H9 (cell line): Measurements from ENCODE around the gene PLB1. TPM values are rescaled to one million over a fixed set of nuclear protein-coding genes. Genes with fewer than 3 reads are reported as not detected.

Source experiments
- DNase-seq: peaks from one replicate; pipeline ENCODE4 v3.0.0-alpha.2; 2017
- H2AFZ ChIP-seq: one replicate; pipeline ENCODE4 v1.6.1; 2013; ENCODE audit warnings: mild to moderate bottlenecking, low read length, control low read depth, moderate library complexity
- H2AK5ac ChIP-seq: 2 replicates; pipeline ENCODE4 v1.6.1; 2013; ENCODE audit warnings: low read length, control low read depth, mixed read lengths; ENCODE audit not compliant: insufficient read length
- H2BK120ac ChIP-seq: one replicate; pipeline ENCODE4 v1.6.1; 2013; ENCODE audit warnings: low read depth, mild to moderate bottlenecking, low read length, control low read depth, inconsistent platforms; ENCODE audit not compliant: poor library complexity, severe bottlenecking
- H2BK12ac ChIP-seq: 2 replicates; pipeline ENCODE4 v1.6.1; 2013; ENCODE audit warnings: low read length, control low read depth, mixed read lengths, low read depth; ENCODE audit not compliant: insufficient read length
- H2BK15ac ChIP-seq: 2 replicates; pipeline ENCODE4 v1.6.1; 2013; ENCODE audit warnings: low read depth, low read length, control low read depth
- H2BK20ac ChIP-seq: one replicate; pipeline ENCODE4 v1.6.1; 2013; ENCODE audit warnings: low read depth, mild to moderate bottlenecking, low read length, control low read depth, inconsistent platforms; ENCODE audit not compliant: poor library complexity, severe bottlenecking
- H2BK5ac ChIP-seq: 2 replicates; pipeline ENCODE4 v1.6.1; 2013; ENCODE audit warnings: low read length, control low read depth, mixed read lengths; ENCODE audit not compliant: insufficient read length
- H3K14ac ChIP-seq: 2 replicates; pipeline ENCODE4 v1.6.1; 2013; ENCODE audit warnings: low read length, control low read depth; ENCODE audit not compliant: insufficient read depth
- H3K18ac ChIP-seq: 2 replicates; pipeline ENCODE4 v1.6.1; 2013; ENCODE audit warnings: low read depth, mild to moderate bottlenecking, mixed read lengths, low read length, control low read depth; ENCODE audit not compliant: insufficient read length
- H3K23ac ChIP-seq: 2 replicates; pipeline ENCODE4 v1.6.1; 2013; ENCODE audit warnings: low read length, control low read depth, mixed read lengths, low read depth; ENCODE audit not compliant: insufficient read length
- H3K23me2 ChIP-seq: 2 replicates; pipeline ENCODE4 v1.6.1; 2013; ENCODE audit warnings: low read depth, mild to moderate bottlenecking, mixed read lengths, low read length, control low read depth; ENCODE audit not compliant: insufficient read length, poor library complexity, severe bottlenecking
- H3K27ac ChIP-seq: 2 replicates; pipeline ENCODE4 v1.5.1; 2013; ENCODE audit warnings: low read length, control low read depth, mixed read lengths, low read depth; ENCODE audit not compliant: insufficient read length
- H3K27me3 ChIP-seq: 2 replicates; pipeline ENCODE4 v1.6.1; 2013; ENCODE audit warnings: low read length, control low read depth, inconsistent platforms; ENCODE audit not compliant: insufficient read depth
- H3K4ac ChIP-seq: 2 replicates; pipeline ENCODE4 v1.6.1; 2013; ENCODE audit warnings: low read depth, mild to moderate bottlenecking, control low read depth, inconsistent platforms, low read length, moderate library complexity
- H3K4me1 ChIP-seq: 2 replicates; pipeline ENCODE4 v1.6.1; 2013; ENCODE audit warnings: low read length, control low read depth, inconsistent platforms; ENCODE audit not compliant: insufficient read depth
- H3K4me2 ChIP-seq: 2 replicates; pipeline ENCODE4 v1.6.1; 2013; ENCODE audit warnings: low read length, control low read depth, mixed read lengths; ENCODE audit not compliant: insufficient read length, insufficient read depth
- H3K56ac ChIP-seq: 2 replicates; pipeline ENCODE4 v1.6.1; 2013; ENCODE audit warnings: low read depth, mild to moderate bottlenecking, mixed read lengths, low read length, control low read depth; ENCODE audit not compliant: insufficient read length
- H3K79me1 ChIP-seq: 2 replicates; pipeline ENCODE4 v1.6.1; 2013; ENCODE audit warnings: low read depth, mild to moderate bottlenecking, moderate library complexity, low read length, control low read depth, inconsistent platforms; ENCODE audit not compliant: insufficient read depth, poor library complexity, severe bottlenecking
- H3K79me2 ChIP-seq: 2 replicates; pipeline ENCODE4 v1.6.1; 2013; ENCODE audit warnings: low read length, control low read depth, inconsistent platforms; ENCODE audit not compliant: insufficient read depth
- H3K9ac ChIP-seq: 2 replicates; pipeline ENCODE4 v1.6.1; 2013; ENCODE audit warnings: low read length, control low read depth, mixed read lengths; ENCODE audit not compliant: insufficient read length; ENCODE audit errors: extremely low read depth
- H3K9me3 ChIP-seq: one replicate; pipeline ENCODE4 v1.6.1; 2013; ENCODE audit warnings: low read depth, low read length, inconsistent platforms; ENCODE audit not compliant: control insufficient read depth
- H3T11ph ChIP-seq: one replicate; pipeline ENCODE4 v1.6.1; 2013; ENCODE audit warnings: mild to moderate bottlenecking, low read length, control low read depth, inconsistent platforms
- H4K20me1 ChIP-seq: one replicate; pipeline ENCODE4 v1.6.1; 2013; ENCODE audit not compliant: control insufficient read depth, insufficient read length, insufficient read depth
- H4K5ac ChIP-seq: 2 replicates; pipeline ENCODE4 v1.6.1; 2013; ENCODE audit warnings: low read depth, mild to moderate bottlenecking, mixed read lengths, low read length, control low read depth; ENCODE audit not compliant: insufficient read length
- H4K8ac ChIP-seq: replicated peaks from 2 replicates; pipeline ENCODE4 v1.6.1; 2013; ENCODE audit warnings: low read length, control low read depth, mixed read lengths, low read depth; ENCODE audit not compliant: insufficient read length
- H4K91ac ChIP-seq: 2 replicates; pipeline ENCODE4 v1.6.1; 2013; ENCODE audit warnings: low read depth, mild to moderate bottlenecking, moderate library complexity, mixed read lengths, low read length, control low read depth; ENCODE audit not compliant: insufficient read length
- H3K27ac Mint-ChIP-seq, 3 experiments: 2 replicates in 2 of 3; 3 replicates in 1 of 3; pipeline ENCODE4 v1.8.0; 2020 to 2021; ENCODE audit warnings: mixed read lengths in 3 of 3, mild to moderate bottlenecking in 1 of 3, moderate library complexity in 1 of 3
- H3K27me3 Mint-ChIP-seq: 2 replicates; pipeline ENCODE4 v1.8.0; 2021; ENCODE audit warnings: low read depth, mild to moderate bottlenecking, moderate library complexity, mixed read lengths
- H3K36me3 Mint-ChIP-seq, 3 experiments: 2 replicates in 2 of 3; 3 replicates in 1 of 3; pipeline ENCODE4 v1.8.0; 2020 to 2021; ENCODE audit warnings: low read depth in 3 of 3, mixed read lengths in 3 of 3; ENCODE audit not compliant: insufficient read depth in 1 of 3
- H3K4me1 Mint-ChIP-seq, 2 experiments: 2 replicates each; pipeline ENCODE4 v1.8.0; 2020; ENCODE audit warnings: mixed read lengths in 2 of 2
- H3K4me3 Mint-ChIP-seq, 2 experiments: 2 replicates in 1 of 2; 3 replicates in 1 of 2; pipeline ENCODE4 v1.8.0; 2020 to 2021; ENCODE audit warnings: mild to moderate bottlenecking in 2 of 2, mixed read lengths in 2 of 2, moderate library complexity in 1 of 2
- H3K9me3 Mint-ChIP-seq, 2 experiments: 2 replicates in 1 of 2; 3 replicates in 1 of 2; pipeline ENCODE4 v1.8.0; 2020; ENCODE audit warnings: mild to moderate bottlenecking in 2 of 2, mixed read lengths in 2 of 2, moderate library complexity in 1 of 2
- CTCF ChIP-seq: fragments of 200-600 bp; sonication (generic); conservative IDR thresholded peaks from 3 replicates; pipeline ENCODE4 v1.8.0; 2021; ENCODE audit warnings: antibody characterized with exemption, mild to moderate bottlenecking
- whole genome bisulfite sequencing: extraction: QIAGEN DNeasy Blood & Tissue Kit; methylation state at CpG from one replicate; pipeline ENCODE4 v1.1.7; 2013; ENCODE audit warnings: missing lambda C conversion rate, low lambda C conversion rate, mixed read lengths; ENCODE audit not compliant: insufficient read length; ENCODE audit errors: extremely low coverage; 5-methylcytosine and 5-hydroxymethylcytosine counted together
- total RNA-seq: library from RNA; stranded (reverse); gene quantifications from 2 replicates; pipeline ENCODE4 v1.2.1, GENCODE V29; 2021

Gene PLB1
- total RNA-seq, 1 experiment from 2014 or later, result not detected

GRCh38 chr2:28581312-28581711 lies 85.5 kb downstream of the PLB1 start:
- peaks cover 0 to 3% of the 10 kb centered on the region in 2 experiments; a peak in 2 of 4 replicates for H3K4me1 Mint-ChIP-seq
- no peak for DNase-seq
- Histone ChIP-seq H2BK12ac (no peak overlapping the region), H4K91ac (no peak overlapping the region), H4K20me1 (no peaks in the 10 kb centered on the region), H2AFZ (no peak overlapping the region), H4K5ac (no peak overlapping the region), H3K18ac (no peak overlapping the region), H3K27ac (no peak overlapping the region), H2BK5ac (no peak overlapping the region), H3K4ac (no peak overlapping the region), H3K9me3 (no peaks in the 10 kb centered on the region), H3K27me3 (no peaks in the 10 kb centered on the region), H3K79me1 (no peaks in the 10 kb centered on the region), H2BK15ac (no peak overlapping the region), H2BK20ac (no peak overlapping the region), H4K8ac (no peak overlapping the region), H3K79me2 (no peaks in the 10 kb centered on the region), H2AK5ac (no peak overlapping the region), H3K9ac (no peak overlapping the region), H2BK120ac (no peak overlapping the region), H3K23ac (no peak overlapping the region), H3K4me2 (no peak overlapping the region), H3K14ac (no peak overlapping the region), H3K4me1 (peaks cover 6% of the 10 kb centered on the region; the same call in 1 of the 2 replicates), H3T11ph (no peak overlapping the region), H3K23me2 (no peaks in the 10 kb centered on the region), H3K56ac (no peak overlapping the region)
- no peak overlapping the region for H3K4me3 Mint-ChIP-seq
- no peak for TF ChIP-seq CTCF
- no peaks in the 10 kb centered on the region for H3K9me3 Mint-ChIP-seq
- no peaks in the 10 kb centered on the region; the same call in 1 of the 2 replicates for H3K27me3 Mint-ChIP-seq
- no peaks in the 10 kb centered on the region; a peak in 1 of 7 replicates for H3K36me3 Mint-ChIP-seq
- H3K27ac Mint-ChIP-seq, result no peak overlapping the region
- no CpG with 5 or more reads among the region's 4 CpGs for WGBS
